B cell (primary cell): Measurements from ENCODE around the gene CLIC6. TPM values are rescaled to one million over a fixed set of nuclear protein-coding genes. Genes with fewer than 3 reads are reported as not detected.

ENCODE experiments used
- ATAC-seq: fragments of 200-7000 bp; cut with Tn5 transposase; one replicate; pipeline ENCODE4 v1.10.0; 2021; ENCODE audit warnings: low read depth, mild to moderate bottlenecking, moderate number of reproducible peaks, moderate library complexity
- CTCF ChIA-PET: fragments of 350-600 bp; sonication (Branson Sonifier 250); formaldehyde crosslinking; loops from one replicate; lab custom pipeline; 2021; ENCODE audit warnings: antibody characterized with exemption, inconsistent platforms; lab: Charles Lee
- POLR2A ChIA-PET: fragments of 350-600 bp; sonication (Branson Sonifier 250); formaldehyde crosslinking; loops from one replicate; lab custom pipeline; 2021; ENCODE audit warnings: antibody characterized with exemption; lab: Charles Lee
- DNase-seq: peaks from one replicate; pipeline ENCODE4 v3.0.0; 2013
- H2AFZ ChIP-seq: 2 replicates; pipeline ENCODE4 v1.6.1; 2012; ENCODE audit warnings: mild to moderate bottlenecking, low read depth, low read length; ENCODE audit not compliant: insufficient read depth, poor library complexity, severe bottlenecking
- H3K27ac ChIP-seq, 2 donors: 1 replicate in 1 of 2; 2 replicates in 1 of 2; pipeline ENCODE4 v1.5.1; 2012 to 2013; ENCODE audit warnings: low read length in 2 of 2, mild to moderate bottlenecking in 2 of 2, moderate library complexity in 1 of 2
- H3K27me3 ChIP-seq, 4 experiments: fragments of 200-600 bp in 1 of 4; sonication (generic) in 1 of 4; replicated peaks in 1 of 4; 1 replicate in 2 of 4; 2 replicates in 2 of 4; pipeline versions ENCODE4 v1.6.1 to v1.7.0; 2013 to 2016; ENCODE audit warnings: low read length in 3 of 4, mild to moderate bottlenecking in 2 of 4, mixed read lengths in 1 of 4, moderate library complexity in 1 of 4; ENCODE audit not compliant: insufficient read depth in 4 of 4, control insufficient read depth in 3 of 4; ENCODE audit errors: control extremely low read depth in 1 of 4
- H3K36me3 ChIP-seq, 2 experiments: replicated peaks in 1 of 2; 1 replicate in 1 of 2; 2 replicates in 1 of 2; pipeline versions ENCODE4 v1.6.1 to v1.7.1; 2013; ENCODE audit warnings: low read length in 1 of 2; ENCODE audit not compliant: insufficient read depth in 2 of 2, control insufficient read depth in 1 of 2; ENCODE audit errors: control extremely low read depth in 1 of 2, extremely low read depth in 1 of 2
- H3K4me1 ChIP-seq, 2 donors: fragments of 200-600 bp in 1 of 2; sonication (generic) in 1 of 2; 1 replicate in 1 of 2; 2 replicates in 1 of 2; pipeline versions ENCODE4 v1.5.1 to v1.6.1; 2013 to 2017; ENCODE audit warnings: low read length in 2 of 2; ENCODE audit not compliant: control insufficient read depth in 2 of 2, insufficient read depth in 2 of 2
- H3K4me2 ChIP-seq: replicated peaks from 2 replicates; pipeline ENCODE3; 2012; ENCODE audit warnings: mild to moderate bottlenecking, low read depth, low read length; ENCODE audit not compliant: poor library complexity, severe bottlenecking
- H3K4me3 ChIP-seq, 5 experiments: fragments of 200-600 bp in 1 of 5; sonication (generic) in 1 of 5; 1 replicate in 3 of 5; 2 replicates in 2 of 5; pipeline versions ENCODE4 v1.5.1 to v1.7.0; 2011 to 2016; ENCODE audit warnings: low read length in 4 of 5, mild to moderate bottlenecking in 4 of 5, low read depth in 2 of 5, control low read depth in 1 of 5, moderate library complexity in 1 of 5; ENCODE audit not compliant: insufficient read depth in 1 of 5; ENCODE audit errors: control extremely low read depth in 1 of 5, extremely low read depth in 1 of 5
- H3K79me2 ChIP-seq: fragments of 200-600 bp; sonication (generic); one replicate; pipeline ENCODE4 v1.6.0; 2016; ENCODE audit warnings: low read length; ENCODE audit not compliant: control insufficient read depth, insufficient read depth
- H3K9ac ChIP-seq: fragments of 200-600 bp; sonication (generic); 2 replicates; pipeline ENCODE4 v1.6.1; 2017; ENCODE audit warnings: mild to moderate bottlenecking, low read length, moderate library complexity
- H3K9me3 ChIP-seq, 3 donors: one replicate each; pipeline versions ENCODE4 v1.6.1 to v1.7.1; 2013; ENCODE audit warnings: low read length in 2 of 3; ENCODE audit not compliant: control insufficient read depth in 2 of 3, insufficient read depth in 1 of 3; ENCODE audit errors: control extremely low read depth in 1 of 3
- H4K20me1 ChIP-seq: 2 replicates; pipeline ENCODE4 v1.6.0; 2012; ENCODE audit warnings: mild to moderate bottlenecking, low read length; ENCODE audit not compliant: insufficient read depth, control insufficient read depth, poor library complexity, severe bottlenecking
- H3K27ac Mint-ChIP-seq: one replicate; pipeline ENCODE4 v1.8.0; 2021; ENCODE audit warnings: mixed read lengths
- H3K27me3 Mint-ChIP-seq: one replicate; pipeline ENCODE4 v1.8.0; 2021; ENCODE audit warnings: mixed read lengths
- H3K4me1 Mint-ChIP-seq: one replicate; pipeline ENCODE4 v1.8.0; 2021; ENCODE audit warnings: mixed read lengths
- H3K4me3 Mint-ChIP-seq: one replicate; pipeline ENCODE4 v1.8.0; 2021; ENCODE audit warnings: mixed read lengths
- H3K9me3 Mint-ChIP-seq: one replicate; pipeline ENCODE4 v1.8.0; 2022; ENCODE audit warnings: mixed read lengths; ENCODE audit not compliant: insufficient read depth
- CTCF ChIP-seq: fragments of 200-600 bp; IDR thresholded peaks from one replicate; pipeline ENCODE4 v1.8.0; 2022; ENCODE audit warnings: antibody characterized with exemption, mild to moderate bottlenecking
- EZH2 ChIP-seq: IDR thresholded peaks from 2 replicates; pipeline ENCODE4 v1.6.1; 2012; ENCODE audit warnings: borderline replicate concordance, low read depth, mild to moderate bottlenecking, moderate library complexity, low read length; ENCODE audit not compliant: insufficient read depth, poor library complexity, severe bottlenecking
- WGBS: methylation state at CpG from one replicate; pipeline ENCODE4 v1.1.5; 2013; ENCODE audit warnings: missing lambda C conversion rate; ENCODE audit not compliant: insufficient coverage; 5-methylcytosine and 5-hydroxymethylcytosine counted together
- intact Hi-C: fragments of 100-400 bp; cut with micrococcal nuclease; formaldehyde crosslinking; loops from one replicate; pipeline ENCODE4 v1.10.0; 2022
- polyA plus RNA-seq: library from polyadenylated mRNA; depleted of rRNA; stranded (reverse); fragments of >200 nt; gene quantifications from 2 replicates; pipeline ENCODE4 v1.2.3, GENCODE V29; 2012
- total RNA-seq, 2 donors: library from RNA; stranded (reverse); fragments of 120-200 nt in 1 of 2; gene quantifications; 1 replicate in 1 of 2; 2 replicates in 1 of 2; pipeline versions ENCODE4 v1.2.3 to v1.2.4, GENCODE V29; 2013 to 2022

Gene CLIC6
- total and polyA plus RNA-seq, 2 donors (not counting 1 experiment from before 2014, with no cell fraction given), result 0.01 to 0.07 TPM

DNA sequence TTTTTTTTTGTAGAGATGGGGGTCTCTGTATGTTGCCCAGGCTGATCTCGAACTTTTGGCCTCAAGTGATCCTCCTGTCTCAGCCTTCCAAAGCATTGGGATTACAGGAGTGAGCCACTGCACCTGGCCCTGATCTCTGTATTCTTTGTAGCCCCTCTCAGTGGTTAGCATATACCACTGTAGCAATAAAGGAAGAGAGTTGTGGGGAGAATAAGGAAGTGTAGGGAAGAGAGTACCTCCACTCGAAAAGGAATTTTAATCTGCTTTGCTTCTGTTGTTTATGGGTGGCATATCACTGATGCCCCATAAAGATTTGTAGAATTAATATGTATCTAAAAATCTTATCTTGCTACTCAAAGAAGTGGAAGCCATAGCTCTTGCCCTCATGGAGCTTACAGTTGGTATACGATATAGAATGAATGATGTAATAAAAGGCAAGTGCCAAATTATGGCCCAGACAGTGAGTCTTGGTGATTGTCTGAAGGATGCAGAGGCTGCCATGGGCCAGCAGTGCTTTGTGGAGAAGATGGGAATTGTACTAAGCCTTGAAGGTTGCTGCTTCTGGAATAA is 96.0 kb downstream of the CLIC6 start:
- Mint-ChIP-seq H3K27me3 (peaks cover 2% of the 10 kb centered on the region), H3K4me1 (no peaks in the 10 kb centered on the region), H3K27ac (no peak overlapping the region), H3K4me3 (no peak overlapping the region), H3K9me3 (peaks cover 2% of the 10 kb centered on the region)
- Histone ChIP-seq H3K9ac (no peak overlapping the region), H4K20me1 (no peaks in the 10 kb centered on the region), H3K27me3 (peaks cover 0 to 3% (median 0%) of the 10 kb centered on the region in 4 experiments), H3K9me3 (peaks cover 0 to 4% (median 2%) of the 10 kb centered on the region in 3 donors), H3K27ac (no peak overlapping the region), H3K4me2 (no peak overlapping the region), H3K36me3 (no peaks in the 10 kb centered on the region), H3K4me3 (no peak overlapping the region), H2AFZ (no peak overlapping the region), H3K79me2 (no peaks in the 10 kb centered on the region), H3K4me1 (no peaks in the 10 kb centered on the region)
- no peak for TF ChIP-seq CTCF
- TF ChIP-seq EZH2, result no peak
- POLR2A ChIA-PET, result interaction anchor here (0.6 kb wide), 1 partner anchor 40 kb away, joined by 5 read pairs; no protein-coding TSS in a partner anchor
- ATAC-seq (no peak), DNase-seq (no peak)
- CTCF ChIA-PET, result interaction anchor here (1.8 kb wide), 1 partner anchor 19 kb away, joined by 7 read pairs; no protein-coding TSS in a partner anchor
- WGBS, result 100% methylated on average over 1 of the region's 3 CpGs
- intact Hi-C loops, result no loop called here

GRCh38 chr21:34765619-34766018 is 96.8 kb downstream of the CLIC6 start:
- CTCF ChIA-PET, result interaction anchor here (1.8 kb wide), 1 partner anchor 20 kb away, joined by 7 read pairs; no protein-coding TSS in a partner anchor
- H3K27ac ChIP-seq, result no peak overlapping the region
- Mint-ChIP-seq H3K4me3 (no peak overlapping the region), H3K9me3 (peaks cover 2% of the 10 kb centered on the region), H3K4me1 (no peaks in the 10 kb centered on the region), H3K27ac (no peak overlapping the region), H3K27me3 (no peaks in the 10 kb centered on the region)
- ATAC-seq (no peak), DNase-seq (no peak)
- H3K36me3 ChIP-seq, result no peaks in the 10 kb centered on the region
- no peaks in the 10 kb centered on the region for H3K4me1 ChIP-seq
- H3K9me3 ChIP-seq, result peaks cover 0 to 4% (median 2%) of the 10 kb centered on the region in 3 donors
- H4K20me1 ChIP-seq, result no peaks in the 10 kb centered on the region
- H3K4me3 ChIP-seq, result no peak overlapping the region
- POLR2A ChIA-PET, result interaction anchor here (0.6 kb wide), 1 partner anchor 39 kb away, joined by 5 read pairs; no protein-coding TSS in a partner anchor
- TF ChIP-seq EZH2, result no peak
- no peak for TF ChIP-seq CTCF
- no peaks in the 10 kb centered on the region for H3K79me2 ChIP-seq
- H3K9ac ChIP-seq, result no peak overlapping the region
- 96% methylated on average over 3 of the region's 4 CpGs for WGBS
- H3K27me3 ChIP-seq, result peaks cover 0 to 3% (median 0%) of the 10 kb centered on the region in 4 experiments
- no peak overlapping the region for H2AFZ ChIP-seq
- H3K4me2 ChIP-seq, result no peak overlapping the region
- intact Hi-C loops, result no loop called here
